Measurements from ENCODE around the gene GM2A. TPM values are rescaled to one million over a fixed set of nuclear protein-coding genes. Genes with fewer than 3 reads are reported as not detected.

The GM2A gene
- total RNA-seq, 1 experiment from 2014 or later, result 90.2 TPM

- no TSS peak for BruUV-seq (replicated peaks)
- Histone ChIP-seq H3K4me1 (ENCODE audit: insufficient read depth, low read length) (peaks cover 21% of the 10 kb centered on the region), H2AFZ (ENCODE audit: low read length) (no peak overlapping the region), H3K27me3 (ENCODE audit: low read length) (no peaks in the 10 kb centered on the region), H3K4me3 (ENCODE audit: low read length) (no peak overlapping the region), H4K20me1 (ENCODE audit: low read length) (no peaks in the 10 kb centered on the region), H3K9me2 (replicated peaks; ENCODE audit: low read length) (no peaks in the 10 kb centered on the region), H3K9me3 (ENCODE audit: low read length) (no peaks in the 10 kb centered on the region), H3K4me2 (ENCODE audit: low read length) (no peak overlapping the region), H3K79me2 (ENCODE audit: low read length) (no peaks in the 10 kb centered on the region), H3K36me3 (ENCODE audit: low read depth, low read length) (peaks cover 35% of the 10 kb centered on the region), H3K27ac (ENCODE audit: low read length) (peak overlapping the region; percentile 53), H3K9ac (ENCODE audit: low read length) (no peak overlapping the region), H3F3A (ENCODE audit: low read length, unreplicated experiment) (no peaks in the 10 kb centered on the region)
- intact Hi-C loops (cut with micrococcal nuclease), result loop anchor here (5.0 kb wide), 1 partner anchor 46 kb away; no protein-coding TSS in a partner anchor
- ChIA-PET POLR2A (ENCODE audit: unreplicated experiment) (interaction anchor here (0.6 kb wide), 1 partner anchor 17 kb away, joined by 3 read pairs; no protein-coding TSS in a partner anchor), CTCF (no interaction called here)
- ATAC-seq (no peak), DNase-seq (no peak)
- TF ChIP-seq EZH2 (IDR thresholded peaks at IDR 0.05; ENCODE audit: low read length, unreplicated experiment) (no peak), CTCF (conservative IDR thresholded peaks at IDR 0.05; ENCODE audit: low read depth, low read length) (no peak), EZH2phosphoT487 (IDR thresholded peaks at IDR 0.05; ENCODE audit: borderline replicate concordance, low read length) (no peak)
These were observed 18.4 kb downstream of the GM2A start for GRCh38 chr5:151271336-151271735.

GRCh38 chr5:151274666-151275065 lies 21.7 kb downstream of the GM2A start:
- Histone ChIP-seq H3K79me2 (ENCODE audit: low read length) (no peaks in the 10 kb centered on the region), H4K20me1 (ENCODE audit: low read length) (no peaks in the 10 kb centered on the region), H3K4me3 (ENCODE audit: low read length) (no peak overlapping the region), H3K27ac (ENCODE audit: low read length) (no peak overlapping the region), H3K9me2 (replicated peaks; ENCODE audit: low read length) (no peaks in the 10 kb centered on the region), H3F3A (ENCODE audit: low read length, unreplicated experiment) (no peaks in the 10 kb centered on the region), H3K4me1 (ENCODE audit: insufficient read depth, low read length) (peaks cover 21% of the 10 kb centered on the region), H3K9ac (ENCODE audit: low read length) (no peak overlapping the region), H3K36me3 (ENCODE audit: low read depth, low read length) (peaks cover 5% of the 10 kb centered on the region), H3K9me3 (ENCODE audit: low read length) (no peaks in the 10 kb centered on the region), H2AFZ (ENCODE audit: low read length) (no peak overlapping the region), H3K27me3 (ENCODE audit: low read length) (no peaks in the 10 kb centered on the region), H3K4me2 (ENCODE audit: low read length) (no peak overlapping the region)
- intact Hi-C loops (cut with micrococcal nuclease), result loop anchor here (5.0 kb wide), 1 partner anchor 43 kb away; no protein-coding TSS in a partner anchor
- ChIA-PET CTCF (no interaction called here), POLR2A (ENCODE audit: unreplicated experiment) (no interaction called here)
- no peak for TF ChIP-seq EZH2 (IDR thresholded peaks at IDR 0.05; ENCODE audit: low read length, unreplicated experiment)
- no peak for TF ChIP-seq EZH2phosphoT487 (IDR thresholded peaks at IDR 0.05; ENCODE audit: borderline replicate concordance, low read length)
- no peak for TF ChIP-seq CTCF (conservative IDR thresholded peaks at IDR 0.05; ENCODE audit: low read depth, low read length)
- BruUV-seq (replicated peaks), result no TSS peak
- peak; percentile 58 for DNase-seq
- ATAC-seq, result peak; percentile 26; the same call in 1 of the 2 replicates

GRCh38 chr5:151275803-151276202 lies 22.8 kb downstream of the GM2A start:
- Histone ChIP-seq H3K79me2 (ENCODE audit: low read length) (no peaks in the 10 kb centered on the region), H3K9ac (ENCODE audit: low read length) (no peak overlapping the region), H3K36me3 (ENCODE audit: low read depth, low read length) (no peaks in the 10 kb centered on the region), H3K27me3 (ENCODE audit: low read length) (no peaks in the 10 kb centered on the region), H3F3A (ENCODE audit: low read length, unreplicated experiment) (no peaks in the 10 kb centered on the region), H4K20me1 (ENCODE audit: low read length) (no peaks in the 10 kb centered on the region), H3K4me2 (ENCODE audit: low read length) (no peak overlapping the region), H3K4me3 (ENCODE audit: low read length) (no peak overlapping the region), H3K9me2 (replicated peaks; ENCODE audit: low read length) (no peaks in the 10 kb centered on the region), H3K27ac (ENCODE audit: low read length) (no peak overlapping the region), H2AFZ (ENCODE audit: low read length) (no peak overlapping the region), H3K4me1 (ENCODE audit: insufficient read depth, low read length) (peaks cover 9% of the 10 kb centered on the region), H3K9me3 (ENCODE audit: low read length) (no peaks in the 10 kb centered on the region)
- intact Hi-C loops (cut with micrococcal nuclease), result no loop called here
- BruUV-seq (replicated peaks), result no TSS peak
- TF ChIP-seq CTCF (conservative IDR thresholded peaks at IDR 0.05; ENCODE audit: low read depth, low read length), result no peak
- TF ChIP-seq EZH2 (IDR thresholded peaks at IDR 0.05; ENCODE audit: low read length, unreplicated experiment), result no peak
- no peak for TF ChIP-seq EZH2phosphoT487 (IDR thresholded peaks at IDR 0.05; ENCODE audit: borderline replicate concordance, low read length)
- ChIA-PET POLR2A (ENCODE audit: unreplicated experiment) (no interaction called here), CTCF (no interaction called here)
- no peak for DNase-seq
- no peak for ATAC-seq
